HUES64 (cell line): Measurements from ENCODE around the gene DYTN.

Source experiments
- H3K27ac ChIP-seq: 2 replicates; pipeline ENCODE4 v1.7.0; 2013; ENCODE audit warnings: low read depth, low read length, inconsistent platforms
- H3K27me3 ChIP-seq: 2 replicates; pipeline ENCODE4 v1.6.1; 2013; ENCODE audit warnings: mild to moderate bottlenecking, low read length; ENCODE audit not compliant: insufficient read depth
- H3K36me3 ChIP-seq: 2 replicates; pipeline ENCODE4 v1.6.1; 2013; ENCODE audit warnings: mild to moderate bottlenecking, low read length; ENCODE audit not compliant: insufficient read depth
- H3K4me1 ChIP-seq: 2 replicates; pipeline ENCODE4 v1.6.1; 2013; ENCODE audit warnings: mild to moderate bottlenecking, low read length, moderate library complexity; ENCODE audit not compliant: insufficient read depth
- H3K4me3 ChIP-seq: 2 replicates; pipeline ENCODE4 v1.5.1; 2013; ENCODE audit warnings: mild to moderate bottlenecking, low read length, moderate library complexity
- H3K9ac ChIP-seq: 2 replicates; pipeline ENCODE4 v1.6.1; 2013; ENCODE audit warnings: mild to moderate bottlenecking, low read depth, low read length
- H3K9me3 ChIP-seq: 2 replicates; pipeline ENCODE4 v1.6.1; 2013; ENCODE audit warnings: low read depth, low read length; ENCODE audit not compliant: insufficient read depth
- WGBS: fragments of 150-250, 120-280 bp; methylation state at CpG from one replicate; pipeline ENCODE4 v1.1.7; 2013; ENCODE audit warnings: missing lambda C conversion rate; 5-methylcytosine and 5-hydroxymethylcytosine counted together

Gene DYTN

GRCh38 chr2:206611736-206612135 is 106.5 kb downstream of the DYTN start:
- H3K9ac ChIP-seq = no peak overlapping the region
- H3K36me3 ChIP-seq = no peaks in the 10 kb centered on the region; the same call in 1 of the 2 replicates
- H3K9me3 ChIP-seq = no peaks in the 10 kb centered on the region
- no peak overlapping the region for H3K27ac ChIP-seq
- no peaks in the 10 kb centered on the region for H3K27me3 ChIP-seq
- peaks cover 15% of the 10 kb centered on the region; the same call in 1 of the 2 replicates for H3K4me1 ChIP-seq
- no peak overlapping the region for H3K4me3 ChIP-seq
- 86% methylated on average over 3 of the region's 3 CpGs for WGBS

GRCh38 chr2:206611191-206611590 is 107.0 kb downstream of the DYTN start:
- H3K27me3 ChIP-seq = no peaks in the 10 kb centered on the region
- 98% methylated on average over 4 of the region's 6 CpGs for WGBS
- no peak overlapping the region for H3K27ac ChIP-seq
- no peaks in the 10 kb centered on the region for H3K9me3 ChIP-seq
- no peak overlapping the region for H3K9ac ChIP-seq
- H3K4me1 ChIP-seq = peaks cover 15% of the 10 kb centered on the region; the same call in 1 of the 2 replicates
- no peak overlapping the region for H3K4me3 ChIP-seq
- H3K36me3 ChIP-seq = no peaks in the 10 kb centered on the region; the same call in 1 of the 2 replicates

- Histone ChIP-seq H3K36me3 (no peaks in the 10 kb centered on the region; the same call in 1 of the 2 replicates), H3K4me1 (peaks cover 13% of the 10 kb centered on the region; the same call in 1 of the 2 replicates), H3K4me3 (no peak overlapping the region), H3K27ac (no peak overlapping the region), H3K9ac (no peak overlapping the region), H3K27me3 (no peaks in the 10 kb centered on the region), H3K9me3 (no peaks in the 10 kb centered on the region)
- 93% methylated on average over 1 of the region's 1 CpG for WGBS
Observed at GRCh38 chr2:206610451-206610850, 107.7 kb downstream of the DYTN start.

GRCh38 chr2:206603243-206603642 is 115.0 kb downstream of the DYTN start:
- WGBS = 90% methylated on average over 2 of the region's 3 CpGs

More at GRCh38 chr2:206603243-206603642, 115.0 kb downstream of the DYTN start:
- H3K27me3 ChIP-seq = no peaks in the 10 kb centered on the region
- no peak overlapping the region for H3K4me3 ChIP-seq
- no peaks in the 10 kb centered on the region for H3K4me1 ChIP-seq
- no peak overlapping the region for H3K27ac ChIP-seq
- no peaks in the 10 kb centered on the region for H3K9me3 ChIP-seq
- no peaks in the 10 kb centered on the region for H3K36me3 ChIP-seq
- H3K9ac ChIP-seq = no peak overlapping the region
